ENCODE results near the gene ICOS. TPM values are rescaled to one million over a fixed set of nuclear protein-coding genes. Genes with fewer than 3 reads are reported as not detected.
"Not testable (repeated sequence)": the region's sequence is repeated elsewhere in the genome, so short reads cannot be mapped to it uniquely, and the experiment has no call there.

The ICOS gene
- total and polyA plus RNA-seq, 5 donors from 2014 or later, result 33.0 to 195 (median 40.0) TPM

GRCh38 chr2:203949228-203949627 lies 12.7 kb downstream of the ICOS start:
- H3K4me1 ChIP-seq (ENCODE audit: control insufficient read depth, insufficient read depth, low read length, poor library complexity, severe bottlenecking), result peaks cover 91% of the 10 kb centered on the region
- peaks cover 31% of the 10 kb centered on the region for H3K36me3 Mint-ChIP-seq
- peak in 1 of 3 donors; percentile 61 for DNase-seq

GRCh38 chr2:203951366-203951902 lies 14.9 kb downstream of the ICOS start:
- Histone ChIP-seq H3K4me1 (ENCODE audit: control insufficient read depth, insufficient read depth, low read length, poor library complexity, severe bottlenecking) (peaks cover 88% of the 10 kb centered on the region), H3K27ac (ENCODE audit: insufficient read depth, low read length, poor library complexity, severe bottlenecking) (peak overlapping the region; percentile 75), H3K4me3 (ENCODE audit: low read depth, low read length) (peak overlapping the region; percentile 90), H3K36me3 (ENCODE audit: control insufficient read depth, insufficient read depth, low read length) (peaks cover 29% of the 10 kb centered on the region), H3K27me3 (ENCODE audit: control insufficient read depth, insufficient read depth, low read length) (no peaks in the 10 kb centered on the region), H3K9me3 (ENCODE audit: control insufficient read depth in 2 of 2, low read length in 2 of 2) (no peaks in the 10 kb centered on the region)
- Mint-ChIP-seq H3K9me3 (no peaks in the 10 kb centered on the region), H3K27me3 (no peaks in the 10 kb centered on the region), H3K36me3 (peaks cover 32% of the 10 kb centered on the region), H3K27ac (peak overlapping the region; percentile 72 to 96 (median 77)), H3K4me1 (peaks cover 62 to 95% (median 79%) of the 10 kb centered on the region in 4 donors), H3K4me3 (peak overlapping the region; percentile 82 to 95 (median 90))
- ATAC-seq (ENCODE audit: low read depth in 2 of 2) (peak; percentile 38 to 40), DNase-seq (peak; percentile 46 to 54 (median 49))

More at GRCh38 chr2:203949228-203949627, 12.7 kb downstream of the ICOS start:
- no peaks in the 10 kb centered on the region for H3K27me3 Mint-ChIP-seq
- peak; percentile 57 to 58 for ATAC-seq (ENCODE audit: low read depth in 2 of 2)
- H3K4me3 ChIP-seq (ENCODE audit: low read depth, low read length), result peak overlapping the region; percentile 90
- peak overlapping the region; percentile 69 to 95 (median 87) for H3K4me3 Mint-ChIP-seq
- H3K27ac Mint-ChIP-seq, result peak overlapping the region; percentile 72 to 95 (median 79)
- peaks cover 38% of the 10 kb centered on the region for H3K36me3 ChIP-seq (ENCODE audit: control insufficient read depth, insufficient read depth, low read length)
- H3K27ac ChIP-seq (ENCODE audit: insufficient read depth, low read length, poor library complexity, severe bottlenecking), result peak overlapping the region; percentile 75
- H3K27me3 ChIP-seq (ENCODE audit: control insufficient read depth, insufficient read depth, low read length), result no peaks in the 10 kb centered on the region
- peaks cover 0 to 2% (median 0%) of the 10 kb centered on the region in 7 donors for H3K9me3 Mint-ChIP-seq
- no peaks in the 10 kb centered on the region for H3K9me3 ChIP-seq (ENCODE audit: control insufficient read depth in 2 of 2, low read length in 2 of 2)
- peaks cover 66 to 99% (median 81%) of the 10 kb centered on the region in 4 donors for H3K4me1 Mint-ChIP-seq

GRCh38 chr2:203959265-203959664 lies 22.7 kb downstream of the ICOS start:
- Histone ChIP-seq H3K36me3 (ENCODE audit: control insufficient read depth, insufficient read depth, low read length) (peaks cover 64% of the 10 kb centered on the region), H3K27ac (ENCODE audit: insufficient read depth, low read length, poor library complexity, severe bottlenecking) (no peak overlapping the region), H3K27me3 (ENCODE audit: control insufficient read depth, insufficient read depth, low read length) (no peaks in the 10 kb centered on the region), H3K4me1 (ENCODE audit: control insufficient read depth, insufficient read depth, low read length, poor library complexity, severe bottlenecking) (peaks cover 25% of the 10 kb centered on the region), H3K4me3 (ENCODE audit: low read depth, low read length) (no peak overlapping the region), H3K9me3 (ENCODE audit: control insufficient read depth in 2 of 2, low read length in 2 of 2) (no peaks in the 10 kb centered on the region)
- peaks cover 5% of the 10 kb centered on the region for H3K27me3 Mint-ChIP-seq
- peak overlapping the region in 1 of 4 donors; percentile 56 for H3K4me3 Mint-ChIP-seq
- H3K36me3 Mint-ChIP-seq, result peaks cover 64% of the 10 kb centered on the region
- peak overlapping the region in 2 of 3 donors; percentile 12 to 39 for H3K27ac Mint-ChIP-seq
- no peak for DNase-seq
- ATAC-seq (ENCODE audit: low read depth in 2 of 2), result no peak
- peaks cover 41 to 70% (median 62%) of the 10 kb centered on the region in 4 donors for H3K4me1 Mint-ChIP-seq
- no peaks in the 10 kb centered on the region for H3K9me3 Mint-ChIP-seq

GRCh38 chr2:203959672-203960071 lies 23.1 kb downstream of the ICOS start:
- peaks cover 41 to 69% (median 59%) of the 10 kb centered on the region in 4 donors for H3K4me1 Mint-ChIP-seq
- peak overlapping the region in 2 of 4 donors; percentile 38 to 56 for H3K4me3 Mint-ChIP-seq
- peaks cover 64% of the 10 kb centered on the region for H3K36me3 Mint-ChIP-seq
- Histone ChIP-seq H3K4me1 (ENCODE audit: control insufficient read depth, insufficient read depth, low read length, poor library complexity, severe bottlenecking) (peaks cover 21% of the 10 kb centered on the region), H3K27ac (ENCODE audit: insufficient read depth, low read length, poor library complexity, severe bottlenecking) (no peak overlapping the region), H3K4me3 (ENCODE audit: low read depth, low read length) (no peak overlapping the region), H3K9me3 (ENCODE audit: control insufficient read depth in 2 of 2, low read length in 2 of 2) (no peaks in the 10 kb centered on the region), H3K27me3 (ENCODE audit: control insufficient read depth, insufficient read depth, low read length) (no peaks in the 10 kb centered on the region), H3K36me3 (ENCODE audit: control insufficient read depth, insufficient read depth, low read length) (peaks cover 64% of the 10 kb centered on the region)
- H3K9me3 Mint-ChIP-seq, result no peaks in the 10 kb centered on the region
- peak overlapping the region in 2 of 3 donors; percentile 12 to 20 for H3K27ac Mint-ChIP-seq
- DNase-seq (no peak), ATAC-seq (ENCODE audit: low read depth in 2 of 2) (no peak)
- peaks cover 5% of the 10 kb centered on the region for H3K27me3 Mint-ChIP-seq

- Mint-ChIP-seq H3K27me3 (peaks cover 5% of the 10 kb centered on the region), H3K36me3 (peaks cover 54% of the 10 kb centered on the region), H3K4me3 (no peak overlapping the region), H3K9me3 (no peaks in the 10 kb centered on the region), H3K27ac (peak overlapping the region in 1 of 3 donors; percentile 54), H3K4me1 (peaks cover 30 to 61% (median 48%) of the 10 kb centered on the region in 4 donors)
- H3K36me3 ChIP-seq (ENCODE audit: control insufficient read depth, insufficient read depth, low read length), result peaks cover 57% of the 10 kb centered on the region
- no peaks in the 10 kb centered on the region for H3K9me3 ChIP-seq (ENCODE audit: control insufficient read depth in 2 of 2, low read length in 2 of 2)
- peaks cover 10% of the 10 kb centered on the region for H3K4me1 ChIP-seq (ENCODE audit: control insufficient read depth, insufficient read depth, low read length, poor library complexity, severe bottlenecking)
- ATAC-seq (ENCODE audit: low read depth in 2 of 2) (no peak), DNase-seq (no peak)
- no peak overlapping the region for H3K4me3 ChIP-seq (ENCODE audit: low read depth, low read length)
- no peaks in the 10 kb centered on the region for H3K27me3 ChIP-seq (ENCODE audit: control insufficient read depth, insufficient read depth, low read length)
- H3K27ac ChIP-seq (ENCODE audit: insufficient read depth, low read length, poor library complexity, severe bottlenecking), result no peak overlapping the region
Observed at GRCh38 chr2:203960811-203961210, 24.2 kb downstream of the ICOS start.

GRCh38 chr2:203965190-203965589 lies 28.6 kb downstream of the ICOS start:
- H3K4me1 Mint-ChIP-seq, result peaks cover 6 to 39% (median 20%) of the 10 kb centered on the region in 4 donors
- H3K9me3 ChIP-seq (ENCODE audit: control insufficient read depth in 2 of 2, low read length in 2 of 2); ATAC-seq (ENCODE audit: low read depth in 2 of 2); H3K9me3 Mint-ChIP-seq; H3K4me3 ChIP-seq (ENCODE audit: low read depth, low read length); DNase-seq; H3K27me3 ChIP-seq (ENCODE audit: control insufficient read depth, insufficient read depth, low read length); H3K27me3 Mint-ChIP-seq; H3K27ac ChIP-seq (ENCODE audit: insufficient read depth, low read length, poor library complexity, severe bottlenecking); H3K4me3 Mint-ChIP-seq; H3K4me1 ChIP-seq (ENCODE audit: control insufficient read depth, insufficient read depth, low read length, poor library complexity, severe bottlenecking): not testable (repeated sequence)
- peaks cover 16% of the 10 kb centered on the region for H3K36me3 Mint-ChIP-seq
- peaks cover 16% of the 10 kb centered on the region for H3K36me3 ChIP-seq (ENCODE audit: control insufficient read depth, insufficient read depth, low read length)
- H3K27ac Mint-ChIP-seq, result peak overlapping the region in 1 of 3 donors; percentile 70

- Mint-ChIP-seq H3K4me3 (no peak overlapping the region), H3K27ac (no peak overlapping the region), H3K36me3 (no peaks in the 10 kb centered on the region), H3K9me3 (peaks cover 0 to 2% (median 0%) of the 10 kb centered on the region in 7 donors), H3K27me3 (no peaks in the 10 kb centered on the region), H3K4me1 (peaks cover 6 to 21% (median 14%) of the 10 kb centered on the region in 4 donors)
- Histone ChIP-seq H3K9me3 (ENCODE audit: control insufficient read depth in 2 of 2, low read length in 2 of 2) (no peaks in the 10 kb centered on the region), H3K4me1 (ENCODE audit: control insufficient read depth, insufficient read depth, low read length, poor library complexity, severe bottlenecking) (no peaks in the 10 kb centered on the region), H3K27ac (ENCODE audit: insufficient read depth, low read length, poor library complexity, severe bottlenecking) (no peak overlapping the region), H3K4me3 (ENCODE audit: low read depth, low read length) (no peak overlapping the region), H3K36me3 (ENCODE audit: control insufficient read depth, insufficient read depth, low read length) (no peaks in the 10 kb centered on the region), H3K27me3 (ENCODE audit: control insufficient read depth, insufficient read depth, low read length) (no peaks in the 10 kb centered on the region)
- DNase-seq (no peak), ATAC-seq (ENCODE audit: low read depth in 2 of 2) (no peak)
Observed at GRCh38 chr2:203971251-203971650, 34.7 kb downstream of the ICOS start.

- H3K36me3 Mint-ChIP-seq, result no peaks in the 10 kb centered on the region
- peaks cover 3% of the 10 kb centered on the region for H3K27me3 Mint-ChIP-seq
- peaks cover 7 to 20% (median 12%) of the 10 kb centered on the region in 4 donors for H3K4me1 Mint-ChIP-seq
- DNase-seq (no peak), ATAC-seq (ENCODE audit: low read depth in 2 of 2) (no peak)
- no peaks in the 10 kb centered on the region for H3K4me1 ChIP-seq (ENCODE audit: control insufficient read depth, insufficient read depth, low read length, poor library complexity, severe bottlenecking)
- H3K9me3 Mint-ChIP-seq, result peaks cover 0 to 2% (median 0%) of the 10 kb centered on the region in 7 donors
- H3K4me3 Mint-ChIP-seq, result no peak overlapping the region
- no peaks in the 10 kb centered on the region for H3K9me3 ChIP-seq (ENCODE audit: control insufficient read depth in 2 of 2, low read length in 2 of 2)
- no peak overlapping the region for H3K27ac Mint-ChIP-seq
- no peak overlapping the region for H3K4me3 ChIP-seq (ENCODE audit: low read depth, low read length)
- H3K27me3 ChIP-seq (ENCODE audit: control insufficient read depth, insufficient read depth, low read length), result no peaks in the 10 kb centered on the region
- H3K36me3 ChIP-seq (ENCODE audit: control insufficient read depth, insufficient read depth, low read length), result no peaks in the 10 kb centered on the region
- no peak overlapping the region for H3K27ac ChIP-seq (ENCODE audit: insufficient read depth, low read length, poor library complexity, severe bottlenecking)
Observed at GRCh38 chr2:203972066-203972465, 35.5 kb downstream of the ICOS start.
